Suppressor macrophage treated with lipopolysaccharide for 1 hour (primary cell): ENCODE measurements around the gene PPP4R4.
"Not testable (repeated sequence)": the region's sequence is repeated elsewhere in the genome, so short reads cannot be mapped to it uniquely, and the experiment has no call there.

Source experiments
- DNase-seq, 3 donors: peaks; one replicate each; pipeline ENCODE4 v3.0.0-alpha.2; 2020 to 2022

The PPP4R4 gene

DNA sequence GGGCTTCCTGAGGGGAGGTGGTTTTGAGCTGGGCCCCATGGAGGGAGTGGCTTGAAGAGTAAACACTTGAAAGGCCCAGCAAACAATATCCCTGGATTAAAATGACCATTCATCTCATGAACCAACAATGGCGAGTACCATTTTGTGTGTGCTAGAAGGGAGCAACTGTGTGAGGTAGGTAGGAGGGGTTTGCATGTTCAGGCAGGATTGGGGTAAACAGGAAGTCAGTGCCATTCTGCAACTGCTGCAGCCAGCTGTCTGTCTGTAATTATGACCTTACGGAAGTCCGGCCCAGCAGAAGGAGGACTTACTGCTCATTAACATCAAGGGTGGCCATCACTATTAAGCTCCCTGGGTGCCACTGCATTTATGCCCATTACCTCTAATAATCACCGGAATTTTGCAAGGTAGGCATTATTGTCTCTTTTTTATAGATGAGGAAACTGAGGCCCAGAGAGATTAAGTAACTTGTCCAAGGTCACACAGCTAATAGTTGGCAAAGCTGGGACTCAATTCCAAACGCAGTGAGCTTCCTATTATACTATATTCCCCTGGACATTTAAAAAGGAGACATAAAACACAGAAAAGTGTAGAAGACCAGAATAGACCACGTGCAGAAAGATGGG lies 28.1 kb upstream of the PPP4R4 start:
- DNase-seq: no peak

DNA sequence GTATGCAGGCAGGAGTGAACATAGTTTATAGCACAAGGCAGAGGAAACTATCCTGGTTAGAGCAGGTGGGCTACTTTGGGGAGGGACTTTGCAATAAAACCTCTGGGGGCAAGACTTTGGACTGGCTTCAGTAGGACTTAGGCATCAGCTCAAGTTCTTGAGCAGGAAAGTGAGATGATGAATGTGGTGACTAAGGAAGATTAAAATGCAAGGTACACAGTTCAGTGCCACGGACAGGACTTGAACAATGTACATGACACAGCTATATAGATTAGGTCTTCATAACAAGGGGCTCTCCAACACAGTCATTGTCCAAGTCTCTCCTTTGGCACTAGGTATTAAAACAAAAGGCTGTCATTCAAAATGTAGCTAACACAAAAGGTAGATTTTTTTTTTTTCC lies 21.4 kb upstream of the PPP4R4 start:
- no peak for DNase-seq

DNA sequence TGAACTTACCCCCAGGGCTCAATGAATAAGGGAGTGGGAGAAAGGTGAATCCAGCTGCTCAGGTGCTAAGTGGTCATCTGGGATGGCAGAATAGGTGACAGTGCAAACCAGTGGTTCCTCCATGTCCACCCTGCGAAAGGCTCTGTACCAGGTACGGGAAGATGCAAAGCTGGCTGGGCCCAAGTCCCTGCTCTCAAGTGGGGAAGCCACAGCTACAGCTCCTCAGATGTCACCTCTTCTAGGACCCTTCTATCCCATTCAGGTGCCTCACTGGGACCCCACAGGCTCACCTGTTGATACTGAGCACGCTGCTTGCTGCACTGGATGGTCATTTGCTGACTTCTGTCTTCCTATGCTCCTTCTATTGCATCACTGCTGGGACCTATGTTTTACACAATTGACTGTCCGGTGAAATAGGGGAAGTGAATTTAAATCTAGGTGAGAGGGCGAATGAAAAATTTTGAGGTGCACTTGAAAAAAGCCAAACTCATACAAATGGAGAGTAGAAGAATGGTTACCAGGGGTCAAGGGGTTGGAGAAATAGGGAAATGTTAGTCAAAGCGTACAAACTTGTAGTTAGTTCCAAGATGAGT lies 20.3 kb upstream of the PPP4R4 start:
- peak in 2 of 3 donors; percentile 8 to 30 for DNase-seq

DNA sequence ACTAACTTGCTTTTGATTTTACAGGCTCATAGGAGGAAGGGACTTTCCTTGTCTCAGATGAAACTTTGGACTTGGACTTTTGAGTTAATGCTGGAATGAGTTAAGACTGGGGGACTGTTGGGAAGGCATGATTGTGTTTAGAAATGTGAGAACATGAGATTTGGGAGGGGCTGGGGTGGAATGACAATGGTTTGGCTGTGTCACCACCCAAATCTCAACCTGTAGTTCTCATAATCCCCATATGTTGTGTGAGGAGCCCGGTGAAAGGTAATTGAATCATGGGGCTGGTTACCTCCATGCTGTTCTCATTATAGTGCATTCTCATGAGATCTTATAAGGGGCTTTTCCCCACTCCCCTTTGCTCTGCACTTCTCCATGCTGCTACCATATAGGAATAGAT lies 18.0 kb upstream of the PPP4R4 start:
- DNase-seq: not testable (repeated sequence)

DNA sequence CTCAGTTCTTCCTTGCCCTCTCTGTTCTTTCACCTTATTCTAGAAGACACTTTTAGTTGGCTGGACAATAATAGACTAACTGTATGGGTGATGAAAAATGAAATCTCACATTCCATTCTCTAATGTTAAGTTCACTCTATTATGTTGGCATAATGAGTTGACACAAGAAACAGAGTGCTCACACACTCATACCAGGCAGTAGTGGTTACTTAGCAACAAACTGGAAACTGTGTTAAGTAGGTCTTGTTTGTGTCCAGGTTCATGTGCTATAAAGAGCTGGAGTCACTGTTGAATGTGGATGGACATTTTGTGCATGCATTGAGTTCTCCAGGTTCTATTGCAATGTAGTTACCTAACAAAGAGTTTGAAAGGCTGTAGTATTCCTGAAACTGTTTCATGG lies 16.9 kb upstream of the PPP4R4 start:
- no peak for DNase-seq

DNA sequence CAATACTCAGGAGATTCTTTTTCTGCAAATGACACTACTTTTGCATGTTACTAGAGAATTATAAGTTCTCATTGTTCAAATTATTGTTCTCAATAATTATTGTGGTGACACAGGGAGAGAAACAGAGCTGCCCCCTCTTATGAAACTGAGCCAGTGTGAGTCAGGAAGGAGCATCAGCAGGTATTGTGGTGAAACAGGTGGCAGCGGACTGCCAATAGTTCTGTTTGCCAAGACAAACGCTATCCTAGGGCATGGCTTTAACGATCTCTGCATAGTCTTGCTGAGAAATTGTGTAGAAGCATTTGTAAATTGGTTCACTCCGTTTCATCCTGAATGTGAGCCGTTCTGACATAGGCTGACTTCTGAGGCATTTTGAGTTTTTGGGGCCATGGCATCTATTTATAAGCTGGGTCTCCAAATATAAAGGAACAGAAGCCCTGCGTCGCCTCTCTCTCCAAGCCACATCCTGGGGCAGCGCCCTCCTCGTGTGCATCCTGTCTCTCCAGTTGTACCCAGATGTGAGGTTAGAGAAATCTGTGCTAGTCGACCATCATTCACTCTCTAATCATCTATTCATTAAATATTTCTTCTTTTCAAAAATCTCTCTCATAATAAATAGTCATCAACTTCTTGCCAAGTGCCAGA lies 15.8 kb upstream of the PPP4R4 start:
- no peak for DNase-seq

DNA sequence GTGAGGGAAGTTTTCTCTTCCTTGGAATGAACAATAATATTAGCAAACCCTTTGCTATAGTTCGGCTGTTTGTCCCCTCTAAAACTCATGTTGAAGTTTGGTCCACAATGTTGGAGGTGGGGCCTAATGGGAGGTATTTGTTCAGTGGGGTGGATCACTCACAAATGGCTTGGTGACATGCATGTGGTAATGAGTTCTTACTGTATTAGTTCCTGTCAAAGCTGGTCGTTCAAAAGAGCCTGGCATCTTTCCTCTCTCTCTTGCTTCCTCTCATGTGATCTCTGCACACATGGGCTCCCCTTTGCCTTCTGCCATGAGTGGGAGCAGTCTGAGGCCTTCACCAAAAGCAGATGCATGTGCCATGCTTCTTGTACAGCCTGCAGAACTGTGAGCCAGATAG lies 13.1 kb upstream of the PPP4R4 start:
- DNase-seq: peak in 1 of 3 donors; percentile 10

DNA sequence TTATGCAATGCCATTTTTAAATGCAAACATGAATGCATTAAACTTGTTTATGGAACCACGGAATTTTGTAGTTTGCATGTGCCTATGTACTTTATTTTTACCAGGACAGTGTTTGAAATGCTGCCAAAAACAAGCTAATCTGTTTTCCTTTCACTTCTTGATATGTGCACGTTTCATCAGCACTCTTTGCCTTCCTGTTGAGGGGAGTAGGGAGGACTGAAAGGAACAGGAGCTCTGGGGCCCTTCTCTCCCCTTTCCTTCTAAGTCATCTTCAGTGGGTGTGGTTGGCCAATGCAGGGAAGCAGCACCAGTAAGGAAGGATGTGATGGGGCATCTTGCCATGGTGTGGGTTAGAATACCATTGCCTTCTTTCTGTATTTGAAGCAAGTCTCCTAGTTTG lies 12.1 kb upstream of the PPP4R4 start:
- peak in 2 of 3 donors; percentile 7 to 8 for DNase-seq

DNA sequence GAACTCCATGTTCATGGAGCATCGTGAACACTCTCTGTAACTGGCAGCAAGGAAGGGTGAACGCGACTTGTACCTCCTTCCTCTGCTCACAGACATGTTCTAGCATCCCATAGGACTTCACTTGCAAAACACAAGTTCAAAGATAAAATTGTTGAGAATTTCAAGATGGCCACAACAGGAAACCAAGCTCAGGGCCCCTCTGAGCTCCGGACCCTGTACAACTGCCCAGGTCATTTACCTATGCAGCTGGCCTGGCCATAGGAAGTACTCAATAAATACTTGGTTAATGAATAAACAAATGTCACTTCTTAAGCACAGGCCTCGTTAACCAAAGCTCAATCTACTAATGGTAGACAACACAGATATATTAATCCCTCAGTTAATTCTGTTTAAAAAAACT lies 11.7 kb upstream of the PPP4R4 start:
- no peak for DNase-seq

DNA sequence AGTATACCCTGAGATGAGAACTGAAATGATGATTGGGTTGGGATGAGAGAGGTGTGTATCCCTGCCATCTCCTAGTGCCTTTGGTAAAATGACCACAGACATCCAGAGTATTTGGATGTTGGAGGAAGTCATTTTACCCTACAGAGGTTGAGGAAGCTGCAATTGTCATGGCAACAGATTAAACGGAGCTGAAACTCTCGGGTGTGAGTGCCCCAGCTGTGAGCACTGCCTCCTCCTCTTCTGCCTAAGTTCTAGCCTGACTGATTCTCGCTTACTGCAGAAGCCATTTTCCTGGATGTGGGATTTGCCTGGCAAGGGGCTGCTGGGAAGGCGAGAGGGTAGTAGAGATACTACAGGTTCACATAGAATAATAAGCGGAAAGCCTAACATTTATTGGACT lies 10.3 kb upstream of the PPP4R4 start:
- peak in 2 of 3 donors; percentile 6 to 13 for DNase-seq

DNA sequence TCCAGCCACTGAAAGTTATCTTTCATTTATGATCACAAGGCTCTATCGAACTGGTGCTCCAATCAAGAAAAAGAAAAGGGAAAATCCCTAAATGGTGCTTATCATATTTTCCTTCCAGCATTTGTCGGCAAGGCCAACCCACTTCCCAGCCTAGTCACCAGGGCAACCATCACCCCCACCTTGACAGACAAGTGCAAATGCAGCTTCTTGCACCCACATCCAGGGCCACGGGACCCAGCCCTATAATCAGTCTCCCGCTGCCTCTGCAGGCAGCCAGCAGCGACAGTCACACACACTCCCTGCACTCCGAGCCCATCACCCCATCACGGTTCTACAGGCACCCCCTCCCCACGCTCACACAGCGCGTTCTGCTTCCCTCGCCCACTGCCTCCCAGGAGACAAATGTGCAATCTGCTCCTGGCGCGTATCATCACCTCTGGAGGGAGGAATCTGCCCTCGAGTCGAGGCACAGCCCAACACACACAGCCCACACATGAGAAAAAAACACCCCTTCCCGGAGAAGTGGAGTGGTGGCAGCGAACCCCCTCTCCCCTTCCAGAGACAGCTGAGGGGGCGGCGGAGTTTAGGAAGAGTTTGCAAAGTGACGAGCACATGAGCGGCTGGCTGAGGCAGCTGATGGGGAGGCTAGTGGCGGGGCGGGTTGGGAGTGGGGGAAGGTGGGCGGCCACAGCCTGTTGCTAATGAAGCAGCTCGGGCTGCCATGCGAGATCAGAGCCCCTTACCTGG lies 9.3 kb upstream of the PPP4R4 start:
- DNase-seq: no peak

DNA sequence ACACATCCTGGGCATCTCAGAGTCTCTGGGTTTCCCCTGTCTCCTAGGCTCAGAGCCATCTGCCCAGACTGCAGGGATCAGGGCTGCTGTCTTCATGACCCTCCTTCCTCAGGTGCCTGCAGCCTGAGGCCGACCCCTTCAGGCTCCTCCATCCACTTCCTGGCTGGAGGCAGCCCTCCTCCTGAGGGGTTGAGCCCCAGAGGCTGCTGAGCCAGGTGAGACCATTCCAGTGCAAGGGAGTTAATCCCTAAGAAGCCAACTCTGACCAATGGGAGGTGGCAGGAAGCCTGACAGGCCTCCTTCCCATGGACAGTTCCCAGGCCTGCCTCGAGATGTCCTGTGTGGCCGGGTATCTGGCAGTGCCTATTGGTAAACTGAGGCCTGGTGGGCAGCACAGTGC lies 8.4 kb upstream of the PPP4R4 start:
- DNase-seq: no peak

DNA sequence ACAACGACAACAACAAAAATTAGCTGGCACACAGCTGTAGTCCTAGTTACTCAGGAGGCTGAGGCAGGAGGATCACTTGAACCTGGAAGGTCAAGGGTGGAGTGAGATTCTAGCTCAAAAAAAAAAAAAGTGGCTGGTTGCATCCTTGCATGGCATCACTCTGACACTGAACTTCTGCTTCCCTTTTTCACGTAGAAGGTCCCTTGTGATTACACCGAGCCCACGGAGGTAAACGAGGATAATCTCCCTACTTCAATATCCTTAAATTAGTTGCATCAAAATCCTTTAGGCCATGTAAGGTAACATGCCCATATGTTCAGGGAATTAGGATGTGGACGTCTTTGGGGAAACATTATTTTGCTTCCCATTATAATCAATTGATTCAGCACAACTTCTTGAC lies 4.0 kb upstream of the PPP4R4 start:
- peak in 2 of 3 donors; percentile 24 to 27 for DNase-seq

DNA sequence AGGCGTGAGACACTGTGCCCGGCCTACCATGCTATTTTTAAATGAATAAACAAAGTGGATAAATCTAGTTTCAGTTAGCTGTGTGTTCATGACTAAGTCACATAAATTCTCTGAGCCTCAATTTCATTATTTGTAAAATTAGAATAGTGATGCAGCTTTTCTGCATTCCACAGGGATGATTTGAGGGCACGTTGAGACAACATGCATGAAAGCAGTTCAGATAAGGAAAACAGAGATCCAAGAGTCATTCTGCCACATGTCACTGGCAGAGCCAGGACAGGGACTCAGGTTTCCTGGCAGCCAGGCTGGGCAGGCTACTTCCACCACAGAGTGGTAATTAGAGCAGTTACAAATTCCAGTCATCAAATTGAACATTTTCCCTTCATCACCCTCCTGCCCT lies 2.9 kb upstream of the PPP4R4 start:
- no peak for DNase-seq

DNA sequence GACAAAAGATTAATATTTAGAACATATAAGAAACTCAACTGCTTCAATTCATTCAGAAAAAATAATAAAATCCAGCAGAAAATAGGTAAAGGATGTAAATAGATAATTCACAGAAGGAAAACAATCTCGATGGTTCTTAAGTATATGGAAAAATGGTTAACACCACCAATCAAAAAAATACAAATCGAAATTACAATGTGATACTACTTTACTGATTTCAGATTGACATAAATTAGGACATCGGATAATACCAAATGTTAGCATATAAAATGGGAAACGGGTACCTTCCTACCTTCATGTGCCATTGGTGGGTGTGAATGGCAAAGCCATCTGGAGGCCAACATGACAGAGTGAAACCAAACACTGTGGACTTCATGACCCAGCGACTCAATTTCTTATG lies 1.6 kb upstream of the PPP4R4 start:
- DNase-seq: no peak

DNA sequence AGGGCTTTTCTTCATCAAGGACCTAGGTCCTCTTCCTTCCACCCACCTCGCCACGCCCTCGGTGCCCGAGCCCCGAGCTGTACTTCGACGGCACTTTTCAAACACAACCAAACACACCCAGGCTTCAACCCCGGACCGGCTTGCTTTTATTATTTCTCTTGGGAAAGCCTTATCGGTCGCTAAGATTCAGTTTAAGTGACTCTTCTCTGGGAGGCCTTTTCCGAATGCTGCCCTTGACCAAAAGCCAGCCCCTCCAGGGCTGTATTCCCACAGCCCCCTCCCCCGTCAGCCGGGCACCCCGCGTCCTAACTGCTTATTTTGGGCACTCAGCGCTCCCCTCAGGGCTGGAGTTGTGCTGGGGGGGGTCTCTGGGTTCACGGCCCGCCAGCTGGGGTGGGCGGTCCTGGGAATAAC lies 644 bp upstream of the PPP4R4 start:
- peak in 2 of 3 donors; percentile 18 to 20 for DNase-seq

DNA sequence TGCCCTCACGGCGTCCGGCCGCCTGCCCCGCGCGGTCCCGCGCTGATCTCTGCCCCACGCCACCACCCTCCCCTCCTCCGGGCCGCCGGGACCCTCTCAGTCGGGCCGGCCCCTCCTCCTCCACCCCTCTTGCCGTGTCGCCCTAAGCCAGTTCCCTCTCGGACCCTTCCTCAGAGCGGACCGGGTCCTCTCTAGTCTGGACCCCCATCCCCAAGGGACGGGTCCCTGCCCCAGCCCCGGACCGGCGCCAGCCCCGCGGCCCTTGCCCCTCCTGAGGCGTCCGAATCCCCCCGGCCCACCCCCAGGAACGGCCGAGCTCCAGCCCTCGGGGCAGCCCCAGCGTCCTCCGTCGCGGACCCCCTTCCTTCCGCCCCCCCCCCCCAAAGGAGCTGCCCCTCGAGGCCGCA lies 485 bp downstream of the PPP4R4 start:
- DNase-seq: no peak

DNA sequence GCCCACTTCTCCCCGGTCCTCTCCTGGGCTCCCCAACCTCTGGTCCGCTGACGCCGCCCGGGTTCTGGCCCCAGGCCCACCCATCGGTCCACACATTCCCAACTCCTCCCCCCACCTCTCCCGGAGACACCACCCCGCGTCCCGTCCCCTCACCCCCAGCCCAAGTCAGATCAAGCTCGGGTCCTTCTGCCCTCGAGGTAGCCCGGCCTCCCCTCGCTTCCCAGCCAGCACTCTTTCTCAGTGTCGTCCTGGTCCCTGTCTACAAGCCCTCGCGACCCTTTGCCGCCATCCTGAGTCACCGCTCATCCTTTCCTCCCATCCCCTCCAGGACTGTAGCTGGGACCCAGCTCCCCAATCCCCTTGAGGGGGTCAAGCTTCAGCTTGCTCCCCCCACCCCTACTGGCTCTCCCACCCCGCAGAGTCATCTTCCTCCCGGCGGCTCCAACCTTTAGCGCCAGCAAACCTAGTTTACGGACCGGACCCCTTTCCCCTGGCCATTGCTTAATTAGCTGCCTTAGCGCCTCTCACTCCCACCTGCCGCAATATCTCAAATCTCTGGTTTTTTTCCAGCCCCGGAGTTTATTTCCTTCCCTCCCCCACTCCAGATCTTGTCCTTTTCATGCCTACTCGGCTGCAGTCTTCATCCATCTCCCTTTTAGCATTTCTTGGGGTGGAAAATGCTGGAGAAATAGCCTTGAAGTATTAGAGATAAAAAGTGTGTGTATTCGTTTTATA lies 1.1 kb downstream of the PPP4R4 start:
- no peak for DNase-seq

DNA sequence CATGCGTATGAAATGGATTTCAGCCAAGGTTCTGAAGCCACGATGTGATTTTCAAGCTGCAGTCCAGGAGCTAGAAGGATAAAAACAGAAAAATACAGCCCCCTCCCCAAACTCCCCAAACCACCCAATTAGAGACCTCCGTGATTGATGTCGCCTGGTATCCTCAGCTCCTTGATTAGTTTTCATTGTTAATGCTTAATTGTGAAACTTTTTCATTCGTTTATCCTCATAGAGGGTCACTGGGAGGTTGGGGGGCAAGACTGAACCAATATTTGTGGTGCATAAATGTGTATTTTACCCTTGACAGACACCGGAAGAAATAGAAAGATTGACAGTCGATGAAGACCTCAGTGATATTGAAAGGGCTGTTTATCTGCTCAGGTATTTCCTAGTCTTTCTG lies 1.6 kb downstream of the PPP4R4 start:
- no peak for DNase-seq

DNA sequence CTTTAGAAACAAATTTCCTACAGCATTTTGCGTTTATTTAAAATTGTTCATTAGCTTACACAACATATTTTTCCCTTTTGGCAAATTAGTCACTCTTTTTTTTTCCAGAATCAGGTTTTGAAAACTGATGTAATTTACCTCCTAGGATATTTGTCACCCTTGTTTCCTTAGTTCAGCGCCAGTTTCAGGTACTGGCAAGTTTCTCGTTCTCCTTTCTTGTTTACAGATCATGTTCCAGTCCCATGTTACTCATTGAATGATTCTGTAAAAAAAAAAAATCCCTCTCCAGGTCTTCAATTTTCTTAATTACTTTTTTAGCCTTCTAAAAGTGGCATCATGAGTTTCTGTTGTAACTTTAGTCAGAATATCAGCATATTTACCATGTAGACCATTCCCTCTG lies 2.7 kb downstream of the PPP4R4 start:
- DNase-seq: no peak

DNA sequence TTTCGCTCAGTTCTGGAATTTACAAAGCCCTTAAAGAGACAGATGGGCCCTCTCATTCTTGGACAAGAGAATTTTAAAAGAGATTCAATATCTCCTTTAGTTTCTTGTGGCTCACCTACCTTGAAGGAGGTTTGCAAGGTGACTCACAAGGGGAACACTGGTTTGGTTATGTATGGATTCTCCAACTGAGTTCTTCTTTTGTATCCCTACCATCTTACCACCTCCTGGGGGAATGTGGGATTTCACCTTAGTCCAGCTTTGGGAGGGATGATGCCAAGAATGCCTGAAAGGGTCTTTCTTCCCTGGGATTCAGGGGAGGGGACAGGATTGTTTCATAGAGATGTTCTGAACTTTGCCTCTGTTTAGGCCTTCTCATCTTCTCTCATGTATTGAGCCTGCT lies 3.7 kb downstream of the PPP4R4 start:
- no peak for DNase-seq

DNA sequence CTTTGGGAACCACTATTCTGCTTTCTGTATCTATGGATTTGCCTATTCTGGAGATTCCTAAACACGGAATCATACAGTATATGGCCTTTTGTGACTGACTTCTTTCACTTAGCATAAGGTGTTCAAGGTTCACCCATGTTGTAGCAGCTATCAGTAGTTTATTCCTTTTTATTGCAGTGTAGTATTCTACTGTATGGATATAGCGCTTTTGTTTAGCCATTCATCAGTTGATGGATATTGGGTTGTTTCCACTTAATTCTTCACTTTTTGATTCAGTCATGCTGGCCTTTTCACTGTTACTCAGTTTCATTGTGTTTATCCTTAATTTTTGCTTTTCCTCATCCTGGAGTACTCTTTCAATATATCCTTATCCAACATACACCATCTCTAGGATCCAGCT lies 5.1 kb downstream of the PPP4R4 start:
- DNase-seq: no peak

DNA sequence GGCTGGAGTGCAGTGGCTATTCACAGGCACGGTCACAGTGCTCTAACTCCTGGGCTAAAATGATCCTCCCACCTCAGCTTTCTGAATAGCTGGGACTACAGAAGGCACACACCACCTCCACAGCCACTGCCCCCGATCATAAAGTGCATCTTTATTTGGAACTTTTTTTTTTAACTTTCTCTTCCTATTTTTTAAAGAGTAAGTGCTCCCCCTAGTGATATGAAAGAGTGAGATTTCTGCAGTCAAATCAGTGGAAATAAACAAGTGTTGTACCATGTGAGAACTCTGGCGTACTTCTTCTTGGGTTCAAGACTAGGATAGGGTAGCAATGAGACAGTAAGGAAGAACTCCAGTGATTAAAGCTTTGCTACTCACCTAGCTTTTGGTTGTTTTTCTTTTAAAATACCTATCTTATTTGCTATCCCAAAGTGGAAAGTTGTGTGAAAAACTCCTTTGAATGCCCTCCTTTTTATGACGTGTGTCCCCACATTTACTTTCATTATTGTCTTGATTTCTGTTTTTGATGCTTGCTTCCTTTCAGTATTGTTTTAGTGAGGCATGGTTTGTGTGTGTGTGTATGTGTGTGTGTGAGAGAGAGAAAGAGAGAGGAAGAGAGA lies 6.6 kb downstream of the PPP4R4 start:
- peak; percentile 50 to 80 (median 77) for DNase-seq
